Measurements from ENCODE around the gene MED13L.
"Not testable (repeated sequence)": the region's sequence is repeated elsewhere in the genome, so short reads cannot be mapped to it uniquely, and the experiment has no call there.

MED13L gene

GRCh38 chr12:116306506-116306905, 29.0 kb upstream of the MED13L start:
- intact Hi-C loops (cut with DNase I): no loop called here
- no peak for DNase-seq

GRCh38 chr12:116304621-116305020, 27.1 kb upstream of the MED13L start:
- intact Hi-C loops (cut with DNase I): no loop called here
- no peak for DNase-seq

GRCh38 chr12:116303929-116304328, 26.4 kb upstream of the MED13L start:
- DNase-seq: no peak
- intact Hi-C loops (cut with DNase I): no loop called here

GRCh38 chr12:116303066-116303465, 25.6 kb upstream of the MED13L start:
- DNase-seq: no peak
- intact Hi-C loops (cut with DNase I): no loop called here

GRCh38 chr12:116302166-116303058, 24.9 kb upstream of the MED13L start:
- peak in 16 of 42 donors; percentile 6 to 53 (median 24) for DNase-seq
- intact Hi-C loops (cut with DNase I): no loop called here

GRCh38 chr12:116301621-116302020, 24.1 kb upstream of the MED13L start:
- intact Hi-C loops (cut with DNase I): no loop called here
- DNase-seq: no peak

- intact Hi-C loops (cut with DNase I): no loop called here
- no peak for DNase-seq
Observed at GRCh38 chr12:116299665-116300328, 22.3 kb upstream of the MED13L start.

- intact Hi-C loops (cut with DNase I): no loop called here
- DNase-seq: no peak
Observed at GRCh38 chr12:116299064-116299463, 21.6 kb upstream of the MED13L start.

GRCh38 chr12:116298578-116298977, 21.1 kb upstream of the MED13L start:
- intact Hi-C loops (cut with DNase I): no loop called here

GRCh38 chr12:116297224-116297834, 19.8 kb upstream of the MED13L start:
- DNase-seq: no peak
- intact Hi-C loops (cut with DNase I): no loop called here

More at GRCh38 chr12:116298578-116298977, 21.1 kb upstream of the MED13L start:
- no peak for DNase-seq

- intact Hi-C loops (cut with DNase I): no loop called here
- no peak for DNase-seq
Observed at GRCh38 chr12:116295327-116296263, 18.1 kb upstream of the MED13L start.

GRCh38 chr12:116294454-116295165, 17.1 kb upstream of the MED13L start:
- no peak for DNase-seq
- intact Hi-C loops (cut with DNase I): no loop called here

- intact Hi-C loops (cut with DNase I): no loop called here
- DNase-seq: no peak
Observed at GRCh38 chr12:116293687-116294453, 16.4 kb upstream of the MED13L start.

- intact Hi-C loops (cut with DNase I): no loop called here
- no peak for DNase-seq
Observed at GRCh38 chr12:116291218-116291617, 13.7 kb upstream of the MED13L start.

GRCh38 chr12:116288735-116289134, 11.2 kb upstream of the MED13L start:
- no peak for DNase-seq
- intact Hi-C loops (cut with DNase I): no loop called here

GRCh38 chr12:116287842-116288301, 10.4 kb upstream of the MED13L start:
- intact Hi-C loops (cut with DNase I): no loop called here
- no peak for DNase-seq

GRCh38 chr12:116284396-116284795, 6.9 kb upstream of the MED13L start:
- DNase-seq: no peak

GRCh38 chr12:116283881-116284280, 6.4 kb upstream of the MED13L start:
- intact Hi-C loops (cut with DNase I); DNase-seq: not testable (repeated sequence)

More at GRCh38 chr12:116284396-116284795, 6.9 kb upstream of the MED13L start:
- intact Hi-C loops (cut with DNase I): no loop called here

Data from head of caudate nucleus (tissue), 42 donors.